D721Med (cell line): ENCODE results near the gene SKAP2.

ENCODE experiments used
- DNase-seq: peaks from one replicate; pipeline ENCODE4 v3.0.0; 2011; ENCODE audit warnings: low spot score; ENCODE audit not compliant: insufficient read length
- FAIRE-seq: peaks from 2 replicates; lab custom pipeline; 2011; peaks lifted over from hg19 to GRCh38; lab: Jason Lieb, UNC
- CTCF ChIP-seq: IDR thresholded peaks from 2 replicates; pipeline ENCODE4 v1.5.1; 2012; ENCODE audit warnings: mild to moderate bottlenecking, control low read depth; ENCODE audit not compliant: insufficient read depth; ENCODE audit errors: missing control alignments

Gene SKAP2

GRCh38 chr7:26705567-26705966, 158.8 kb downstream of the SKAP2 start:
- TF ChIP-seq CTCF = no peak

GRCh38 chr7:26704786-26705185, 159.6 kb downstream of the SKAP2 start:
- FAIRE-seq (no peak), DNase-seq (no peak)
- TF ChIP-seq CTCF = no peak

More at GRCh38 chr7:26705567-26705966, 158.8 kb downstream of the SKAP2 start:
- FAIRE-seq = no peak
- no peak for DNase-seq

- FAIRE-seq = no peak
- TF ChIP-seq CTCF = no peak
These were observed 160.4 kb downstream of the SKAP2 start for GRCh38 chr7:26704036-26704435.

GRCh38 chr7:26700893-26701292, 163.5 kb downstream of the SKAP2 start:
- TF ChIP-seq CTCF = no peak
- FAIRE-seq = no peak
- no peak for DNase-seq

More at GRCh38 chr7:26704036-26704435, 160.4 kb downstream of the SKAP2 start:
- DNase-seq = no peak

GRCh38 chr7:26700386-26700785, 164.0 kb downstream of the SKAP2 start:
- no peak for DNase-seq
- no peak for FAIRE-seq
- no peak for TF ChIP-seq CTCF

- DNase-seq = no peak
These were observed 164.6 kb downstream of the SKAP2 start for GRCh38 chr7:26699766-26700165.

GRCh38 chr7:26698806-26699205, 165.6 kb downstream of the SKAP2 start:
- no peak for TF ChIP-seq CTCF
- DNase-seq (no peak), FAIRE-seq (no peak)

More at GRCh38 chr7:26699766-26700165, 164.6 kb downstream of the SKAP2 start:
- FAIRE-seq = no peak
- no peak for TF ChIP-seq CTCF
